B cell (primary cell): ENCODE measurements around the gene RABGAP1. TPM values are rescaled to one million over a fixed set of nuclear protein-coding genes. Genes with fewer than 3 reads are reported as not detected.

Experiments
- ATAC-seq: fragments of 200-7000 bp; cut with Tn5 transposase; one replicate; pipeline ENCODE4 v1.10.0; 2021; ENCODE audit warnings: low read depth, mild to moderate bottlenecking, moderate number of reproducible peaks, moderate library complexity
- CTCF ChIA-PET: fragments of 350-600 bp; sonication (Branson Sonifier 250); formaldehyde crosslinking; loops from one replicate; lab custom pipeline; 2021; ENCODE audit warnings: antibody characterized with exemption, inconsistent platforms; lab: Charles Lee
- POLR2A ChIA-PET: fragments of 350-600 bp; sonication (Branson Sonifier 250); formaldehyde crosslinking; loops from one replicate; lab custom pipeline; 2021; ENCODE audit warnings: antibody characterized with exemption; lab: Charles Lee
- DNase-seq: peaks from one replicate; pipeline ENCODE4 v3.0.0; 2013
- H2AFZ ChIP-seq: 2 replicates; pipeline ENCODE4 v1.6.1; 2012; ENCODE audit warnings: mild to moderate bottlenecking, low read depth, low read length; ENCODE audit not compliant: insufficient read depth, poor library complexity, severe bottlenecking
- H3K27ac ChIP-seq, 2 donors: 1 replicate in 1 of 2; 2 replicates in 1 of 2; pipeline ENCODE4 v1.5.1; 2012 to 2013; ENCODE audit warnings: low read length in 2 of 2, mild to moderate bottlenecking in 2 of 2, moderate library complexity in 1 of 2
- H3K27me3 ChIP-seq, 4 experiments: fragments of 200-600 bp in 1 of 4; sonication (generic) in 1 of 4; replicated peaks in 1 of 4; 1 replicate in 2 of 4; 2 replicates in 2 of 4; pipeline versions ENCODE4 v1.6.1 to v1.7.0; 2013 to 2016; ENCODE audit warnings: low read length in 3 of 4, mild to moderate bottlenecking in 2 of 4, mixed read lengths in 1 of 4, moderate library complexity in 1 of 4; ENCODE audit not compliant: insufficient read depth in 4 of 4, control insufficient read depth in 3 of 4; ENCODE audit errors: control extremely low read depth in 1 of 4
- H3K36me3 ChIP-seq, 2 experiments: replicated peaks in 1 of 2; 1 replicate in 1 of 2; 2 replicates in 1 of 2; pipeline versions ENCODE4 v1.6.1 to v1.7.1; 2013; ENCODE audit warnings: low read length in 1 of 2; ENCODE audit not compliant: insufficient read depth in 2 of 2, control insufficient read depth in 1 of 2; ENCODE audit errors: control extremely low read depth in 1 of 2, extremely low read depth in 1 of 2
- H3K4me1 ChIP-seq, 2 donors: fragments of 200-600 bp in 1 of 2; sonication (generic) in 1 of 2; 1 replicate in 1 of 2; 2 replicates in 1 of 2; pipeline versions ENCODE4 v1.5.1 to v1.6.1; 2013 to 2017; ENCODE audit warnings: low read length in 2 of 2; ENCODE audit not compliant: control insufficient read depth in 2 of 2, insufficient read depth in 2 of 2
- H3K4me2 ChIP-seq: replicated peaks from 2 replicates; pipeline ENCODE3; 2012; ENCODE audit warnings: mild to moderate bottlenecking, low read depth, low read length; ENCODE audit not compliant: poor library complexity, severe bottlenecking
- H3K4me3 ChIP-seq, 5 experiments: fragments of 200-600 bp in 1 of 5; sonication (generic) in 1 of 5; 1 replicate in 3 of 5; 2 replicates in 2 of 5; pipeline versions ENCODE4 v1.5.1 to v1.7.0; 2011 to 2016; ENCODE audit warnings: low read length in 4 of 5, mild to moderate bottlenecking in 4 of 5, low read depth in 2 of 5, control low read depth in 1 of 5, moderate library complexity in 1 of 5; ENCODE audit not compliant: insufficient read depth in 1 of 5; ENCODE audit errors: control extremely low read depth in 1 of 5, extremely low read depth in 1 of 5
- H3K79me2 ChIP-seq: fragments of 200-600 bp; sonication (generic); one replicate; pipeline ENCODE4 v1.6.0; 2016; ENCODE audit warnings: low read length; ENCODE audit not compliant: control insufficient read depth, insufficient read depth
- H3K9ac ChIP-seq: fragments of 200-600 bp; sonication (generic); 2 replicates; pipeline ENCODE4 v1.6.1; 2017; ENCODE audit warnings: mild to moderate bottlenecking, low read length, moderate library complexity
- H3K9me3 ChIP-seq, 3 donors: one replicate each; pipeline versions ENCODE4 v1.6.1 to v1.7.1; 2013; ENCODE audit warnings: low read length in 2 of 3; ENCODE audit not compliant: control insufficient read depth in 2 of 3, insufficient read depth in 1 of 3; ENCODE audit errors: control extremely low read depth in 1 of 3
- H4K20me1 ChIP-seq: 2 replicates; pipeline ENCODE4 v1.6.0; 2012; ENCODE audit warnings: mild to moderate bottlenecking, low read length; ENCODE audit not compliant: insufficient read depth, control insufficient read depth, poor library complexity, severe bottlenecking
- H3K27ac Mint-ChIP-seq: one replicate; pipeline ENCODE4 v1.8.0; 2021; ENCODE audit warnings: mixed read lengths
- H3K27me3 Mint-ChIP-seq: one replicate; pipeline ENCODE4 v1.8.0; 2021; ENCODE audit warnings: mixed read lengths
- H3K4me1 Mint-ChIP-seq: one replicate; pipeline ENCODE4 v1.8.0; 2021; ENCODE audit warnings: mixed read lengths
- H3K4me3 Mint-ChIP-seq: one replicate; pipeline ENCODE4 v1.8.0; 2021; ENCODE audit warnings: mixed read lengths
- H3K9me3 Mint-ChIP-seq: one replicate; pipeline ENCODE4 v1.8.0; 2022; ENCODE audit warnings: mixed read lengths; ENCODE audit not compliant: insufficient read depth
- EZH2 ChIP-seq: IDR thresholded peaks from 2 replicates; pipeline ENCODE4 v1.6.1; 2012; ENCODE audit warnings: borderline replicate concordance, low read depth, mild to moderate bottlenecking, moderate library complexity, low read length; ENCODE audit not compliant: insufficient read depth, poor library complexity, severe bottlenecking
- WGBS: methylation state at CpG from one replicate; pipeline ENCODE4 v1.1.5; 2013; ENCODE audit warnings: missing lambda C conversion rate; ENCODE audit not compliant: insufficient coverage; 5-methylcytosine and 5-hydroxymethylcytosine counted together
- intact Hi-C: fragments of 100-400 bp; cut with micrococcal nuclease; formaldehyde crosslinking; loops from one replicate; pipeline ENCODE4 v1.10.0; 2022
- polyA plus RNA-seq: library from polyadenylated mRNA; depleted of rRNA; stranded (reverse); fragments of >200 nt; gene quantifications from 2 replicates; pipeline ENCODE4 v1.2.3, GENCODE V29; 2012
- total RNA-seq, 2 donors: library from RNA; stranded (reverse); fragments of 120-200 nt in 1 of 2; gene quantifications; 1 replicate in 1 of 2; 2 replicates in 1 of 2; pipeline versions ENCODE4 v1.2.3 to v1.2.4, GENCODE V29; 2013 to 2022
- TF ChIP-seq, protein P1 (sequence below): fragments of 200-600 bp; IDR thresholded peaks from one replicate; pipeline ENCODE4 v1.8.0; 2022; ENCODE audit warnings: antibody characterized with exemption, mild to moderate bottlenecking

The RABGAP1 gene
- total and polyA plus RNA-seq, 2 donors (not counting 1 experiment from before 2014, with no cell fraction given), result 13.9 to 81.0 TPM

DNA sequence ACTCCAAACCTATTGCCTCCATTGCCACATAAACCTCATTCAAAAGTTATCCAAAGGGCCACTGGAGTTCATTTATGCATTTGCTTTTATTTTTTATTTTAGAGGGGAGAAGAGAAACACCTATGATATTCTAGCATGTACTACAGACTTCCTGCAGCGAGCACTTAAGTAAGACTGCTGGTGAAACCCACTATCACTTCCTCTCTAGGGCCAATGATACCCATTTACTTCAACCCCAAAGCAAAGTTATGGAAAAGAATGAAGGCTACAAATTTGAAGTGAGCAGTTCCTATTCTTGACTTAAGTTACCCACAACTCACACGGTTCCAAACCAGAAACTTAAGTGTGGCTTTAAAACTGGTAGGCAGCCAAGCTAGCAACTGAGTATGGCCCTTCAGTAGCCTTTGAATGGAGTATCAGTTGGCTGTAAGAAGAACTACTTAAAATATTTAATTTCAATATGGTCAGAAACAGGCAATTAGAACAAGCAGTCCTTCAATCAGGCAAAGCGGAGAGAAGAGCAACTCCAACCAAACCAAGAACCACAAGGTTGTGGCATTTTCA, 186.8 kb downstream of the RABGAP1 start:
- Histone ChIP-seq H3K4me3 (no peak overlapping the region), H2AFZ (no peak overlapping the region), H3K9ac (no peak overlapping the region), H3K9me3 (no peaks in the 10 kb centered on the region), H3K4me1 (peaks cover 0 to 11% of the 10 kb centered on the region in 2 donors), H3K4me2 (no peak overlapping the region), H3K27me3 (no peaks in the 10 kb centered on the region), H4K20me1 (peaks cover 4% of the 10 kb centered on the region), H3K79me2 (peaks cover 6% of the 10 kb centered on the region), H3K27ac (peak overlapping the region in 1 of 2 donors; percentile 4), H3K36me3 (peaks cover 3 to 93% of the 10 kb centered on the region in 2 experiments)
- H3K27me3 Mint-ChIP-seq, result no peaks in the 10 kb centered on the region
- ChIA-PET POLR2A (no interaction called here), CTCF (interaction anchor here (0.9 to 2.9 kb wide), 2 partner anchors 46 to 227 kb away, joined by 3 to 9 read pairs; no protein-coding TSS in a partner anchor)
- no peak for DNase-seq
- no peak overlapping the region for H3K4me3 Mint-ChIP-seq
- intact Hi-C loops, result no loop called here
- peaks cover 23% of the 10 kb centered on the region for H3K4me1 Mint-ChIP-seq
- no CpG with 5 or more reads among the region's 3 CpGs for WGBS
- peak; percentile 33 for ATAC-seq
- no peak for TF ChIP-seq EZH2
- TF ChIP-seq, protein P1, sequence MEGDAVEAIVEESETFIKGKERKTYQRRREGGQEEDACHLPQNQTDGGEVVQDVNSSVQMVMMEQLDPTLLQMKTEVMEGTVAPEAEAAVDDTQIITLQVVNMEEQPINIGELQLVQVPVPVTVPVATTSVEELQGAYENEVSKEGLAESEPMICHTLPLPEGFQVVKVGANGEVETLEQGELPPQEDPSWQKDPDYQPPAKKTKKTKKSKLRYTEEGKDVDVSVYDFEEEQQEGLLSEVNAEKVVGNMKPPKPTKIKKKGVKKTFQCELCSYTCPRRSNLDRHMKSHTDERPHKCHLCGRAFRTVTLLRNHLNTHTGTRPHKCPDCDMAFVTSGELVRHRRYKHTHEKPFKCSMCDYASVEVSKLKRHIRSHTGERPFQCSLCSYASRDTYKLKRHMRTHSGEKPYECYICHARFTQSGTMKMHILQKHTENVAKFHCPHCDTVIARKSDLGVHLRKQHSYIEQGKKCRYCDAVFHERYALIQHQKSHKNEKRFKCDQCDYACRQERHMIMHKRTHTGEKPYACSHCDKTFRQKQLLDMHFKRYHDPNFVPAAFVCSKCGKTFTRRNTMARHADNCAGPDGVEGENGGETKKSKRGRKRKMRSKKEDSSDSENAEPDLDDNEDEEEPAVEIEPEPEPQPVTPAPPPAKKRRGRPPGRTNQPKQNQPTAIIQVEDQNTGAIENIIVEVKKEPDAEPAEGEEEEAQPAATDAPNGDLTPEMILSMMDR, result no peak
- no peaks in the 10 kb centered on the region for H3K9me3 Mint-ChIP-seq
- peak overlapping the region; percentile 69 for H3K27ac Mint-ChIP-seq

DNA sequence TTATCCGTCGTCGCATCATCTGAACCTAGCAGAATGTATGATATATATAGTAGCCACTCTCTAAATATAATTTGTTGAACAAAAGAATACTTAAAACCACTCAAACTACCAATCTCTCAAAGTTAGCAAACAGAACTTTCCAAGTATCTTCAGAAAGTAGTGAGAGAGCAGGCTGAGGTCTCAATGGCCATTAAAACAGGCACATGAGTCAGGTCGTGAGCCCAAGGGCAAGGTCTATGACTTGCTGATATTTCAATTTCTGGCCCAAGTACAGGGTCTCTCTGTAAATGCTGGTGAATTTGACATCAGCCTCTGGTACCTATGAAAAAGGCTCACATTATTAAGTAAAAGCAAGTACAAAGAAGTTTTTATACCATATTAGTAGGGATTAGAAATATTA, 187.8 kb downstream of the RABGAP1 start:
- Mint-ChIP-seq H3K27ac (peak overlapping the region; percentile 69), H3K9me3 (no peaks in the 10 kb centered on the region), H3K4me3 (no peak overlapping the region), H3K27me3 (no peaks in the 10 kb centered on the region), H3K4me1 (peaks cover 23% of the 10 kb centered on the region)
- ChIA-PET CTCF (interaction anchor here (0.6 kb wide), 2 partner anchors 24 to 223 kb away, joined by 4 to 6 read pairs; no protein-coding TSS in a partner anchor), POLR2A (interaction anchor here (0.6 kb wide), 1 partner anchor 357 kb away, joined by 4 read pairs; no protein-coding TSS in a partner anchor)
- Histone ChIP-seq H3K4me2 (no peak overlapping the region), H3K4me1 (peaks cover 0 to 11% of the 10 kb centered on the region in 2 donors), H3K27ac (peak overlapping the region in 1 of 2 donors; percentile 17), H3K27me3 (no peaks in the 10 kb centered on the region), H4K20me1 (no peaks in the 10 kb centered on the region), H3K36me3 (peaks cover 3 to 92% of the 10 kb centered on the region in 2 experiments), H3K4me3 (no peak overlapping the region), H2AFZ (no peak overlapping the region), H3K9ac (no peak overlapping the region), H3K9me3 (no peaks in the 10 kb centered on the region), H3K79me2 (no peaks in the 10 kb centered on the region)
- intact Hi-C loops, result no loop called here
- TF ChIP-seq, protein P1, result no peak
- TF ChIP-seq EZH2, result no peak
- ATAC-seq (no peak), DNase-seq (no peak)
- 100% methylated on average over 1 of the region's 4 CpGs for WGBS
